HG03095 (cell line): ENCODE measurements around the gene TRMT2B.
A peak's percentile ranks its signal among the peaks of the same experiment; 100 is the strongest.
"Not testable (repeated sequence)": the region's sequence is repeated elsewhere in the genome, so short reads cannot be mapped to it uniquely, and the experiment has no call there.

Experiments used
- ATAC-seq: cut with Tn5 transposase; IDR thresholded peaks from one replicate; pipeline ENCODE4 v1.9.1; 2021; ENCODE audit warnings: moderate library complexity; ENCODE audit not compliant: unreplicated experiment

Gene TRMT2B

GRCh38 chrX:101051549-101052302, at the start of gene TRMT2B:
TRMT2B (minus strand) TSS chrX:101052111; CDS start chrX:101042289, 9,822 bp downstream.
- peak; percentile 94 for ATAC-seq

GRCh38 chrX:101097546-101098453, 45.9 kb upstream of the TRMT2B start, which contains the start of gene CENPI:
CENPI (plus strand) TSS chrX:101098204; CDS start chrX:101101071, 2,867 bp downstream.
- peak; percentile 100 for ATAC-seq

GRCh38 chrX:101091817-101092216, 39.9 kb upstream of the TRMT2B start:
- no peak for ATAC-seq

- ATAC-seq = no peak
Observed at GRCh38 chrX:101081231-101081630, 29.3 kb upstream of the TRMT2B start.

GRCh38 chrX:101080326-101081124, 28.6 kb upstream of the TRMT2B start:
- no peak for ATAC-seq

- no peak for ATAC-seq
Observed at GRCh38 chrX:101079736-101080270, 27.9 kb upstream of the TRMT2B start.

- no peak for ATAC-seq
Observed at GRCh38 chrX:101078716-101079598, 27.0 kb upstream of the TRMT2B start, which contains the start of gene TMEM35A. TMEM35A (plus strand) TSS chrX:101078879; CDS start chrX:101079003, 124 bp downstream.

GRCh38 chrX:101071582-101071981, 19.7 kb upstream of the TRMT2B start:
- no peak for ATAC-seq

GRCh38 chrX:101062176-101062575, 10.3 kb upstream of the TRMT2B start:
- no peak for ATAC-seq

- peak; percentile 94 for ATAC-seq
Observed at GRCh38 chrX:101057093-101057714, 5.3 kb upstream of the TRMT2B start.

GRCh38 chrX:101056551-101056950, 4.6 kb upstream of the TRMT2B start:
- not testable (repeated sequence) for ATAC-seq

GRCh38 chrX:101051153-101051548, 760 bp downstream of the TRMT2B start:
- ATAC-seq = no peak

- ATAC-seq = no peak
Observed at GRCh38 chrX:101040197-101040596, 11.7 kb downstream of the TRMT2B start.

GRCh38 chrX:101037231-101037630, 14.7 kb downstream of the TRMT2B start:
- no peak for ATAC-seq

- ATAC-seq = no peak
Observed at GRCh38 chrX:101029665-101030064, 22.2 kb downstream of the TRMT2B start.

GRCh38 chrX:101028562-101028961, 23.3 kb downstream of the TRMT2B start:
- no peak for ATAC-seq

GRCh38 chrX:101025126-101025525, 26.8 kb downstream of the TRMT2B start:
- ATAC-seq = no peak

GRCh38 chrX:101022020-101022419, 29.9 kb downstream of the TRMT2B start:
- no peak for ATAC-seq

GRCh38 chrX:101012031-101012430, 39.9 kb downstream of the TRMT2B start:
- not testable (repeated sequence) for ATAC-seq
